SK-N-SH treated with all-trans-retinoic acid at 6 μM for 48 hours (cell line): ENCODE measurements around the gene KCNH1.

Source experiments
- ARNTL ChIP-seq: fragments of 450-650 bp; formaldehyde crosslinking; IDR thresholded peaks from 2 replicates; pipeline ENCODE4 v1.5.0; 2020; ENCODE audit warnings: low read depth, mild to moderate bottlenecking, moderate library complexity, borderline replicate concordance
- PATZ1 ChIP-seq: fragments of 250-450 bp; sonication (Bioruptor Pico); IDR thresholded peaks from 2 replicates; pipeline ENCODE4 v1.8.0; 2020; ENCODE audit warnings: mild to moderate bottlenecking, moderate library complexity, borderline replicate concordance

DNA sequence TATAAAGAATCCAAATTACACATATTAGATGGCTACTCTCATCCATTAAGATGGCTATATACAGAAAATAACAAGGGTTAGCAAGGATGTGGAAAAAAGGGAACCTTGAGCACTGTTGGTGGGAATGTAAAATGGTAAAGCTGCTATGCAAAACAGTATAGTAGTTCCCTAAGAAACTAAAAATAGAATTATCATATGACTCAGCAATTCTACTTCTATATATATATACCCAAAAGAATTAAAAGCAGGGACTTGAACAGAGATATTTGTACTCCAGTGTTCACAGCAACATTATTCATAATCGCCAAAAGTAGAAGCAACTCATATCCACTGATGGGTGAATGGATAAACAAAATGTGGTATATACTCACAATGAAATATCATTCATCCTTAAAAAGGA, 126.1 kb downstream of the KCNH1 start:
- TF ChIP-seq PATZ1 = no peak
- no peak for TF ChIP-seq ARNTL (CRISPR knock-in tag)
